Tibial nerve (tissue), 4 donors: ENCODE measurements around the gene FEM1B.

Source experiments
- EP300 ChIP-seq, 2 donors: sonication (generic); formaldehyde crosslinking; IDR thresholded peaks; one replicate each; pipeline ENCODE4 v1.6.1; 2017; ENCODE audit warnings: antibody characterized with exemption in 2 of 2, mild to moderate bottlenecking in 1 of 2
- POLR2A ChIP-seq, 2 donors: fragments of 450-650 bp; IDR thresholded peaks; one replicate each; pipeline ENCODE4 v1.6.1; 2017; ENCODE audit warnings: antibody characterized with exemption in 2 of 2, mild to moderate bottlenecking in 2 of 2, moderate library complexity in 2 of 2
- TF ChIP-seq, protein P1 (sequence below), 5 experiments: fragments of 200-600 bp in 3 of 5; fragments of 450-650 bp in 2 of 5; sonication (generic) in 3 of 5; IDR thresholded peaks; one replicate each; pipeline ENCODE4 v1.5.1; 2016 to 2019; ENCODE audit warnings: antibody characterized with exemption in 5 of 5, mild to moderate bottlenecking in 3 of 5, moderate library complexity in 2 of 5

DNA sequence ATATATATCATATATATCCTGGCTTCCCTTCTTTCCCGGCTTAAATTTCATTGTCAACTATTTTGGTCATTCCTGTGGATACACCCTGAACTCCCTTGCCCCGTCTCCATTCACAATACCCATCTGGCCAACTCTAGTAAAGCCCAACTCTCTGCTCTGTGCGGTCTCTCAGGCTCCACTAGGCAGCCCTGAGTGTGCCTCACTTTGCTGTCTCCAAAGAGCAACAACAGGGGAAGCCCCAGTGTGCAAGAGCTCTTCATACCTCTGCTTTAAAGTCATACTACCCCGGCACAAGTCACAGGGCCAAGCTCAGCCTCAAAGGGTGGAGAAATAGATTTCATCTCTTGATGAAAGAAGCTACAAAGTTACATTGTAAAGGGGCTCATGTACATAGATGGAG, 18.9 kb upstream of the FEM1B start:
- no peak for TF ChIP-seq POLR2A (IDR thresholded peaks at IDR 0.05)
- TF ChIP-seq, protein P1, sequence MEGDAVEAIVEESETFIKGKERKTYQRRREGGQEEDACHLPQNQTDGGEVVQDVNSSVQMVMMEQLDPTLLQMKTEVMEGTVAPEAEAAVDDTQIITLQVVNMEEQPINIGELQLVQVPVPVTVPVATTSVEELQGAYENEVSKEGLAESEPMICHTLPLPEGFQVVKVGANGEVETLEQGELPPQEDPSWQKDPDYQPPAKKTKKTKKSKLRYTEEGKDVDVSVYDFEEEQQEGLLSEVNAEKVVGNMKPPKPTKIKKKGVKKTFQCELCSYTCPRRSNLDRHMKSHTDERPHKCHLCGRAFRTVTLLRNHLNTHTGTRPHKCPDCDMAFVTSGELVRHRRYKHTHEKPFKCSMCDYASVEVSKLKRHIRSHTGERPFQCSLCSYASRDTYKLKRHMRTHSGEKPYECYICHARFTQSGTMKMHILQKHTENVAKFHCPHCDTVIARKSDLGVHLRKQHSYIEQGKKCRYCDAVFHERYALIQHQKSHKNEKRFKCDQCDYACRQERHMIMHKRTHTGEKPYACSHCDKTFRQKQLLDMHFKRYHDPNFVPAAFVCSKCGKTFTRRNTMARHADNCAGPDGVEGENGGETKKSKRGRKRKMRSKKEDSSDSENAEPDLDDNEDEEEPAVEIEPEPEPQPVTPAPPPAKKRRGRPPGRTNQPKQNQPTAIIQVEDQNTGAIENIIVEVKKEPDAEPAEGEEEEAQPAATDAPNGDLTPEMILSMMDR (IDR thresholded peaks at IDR 0.05), result no peak
- no peak for TF ChIP-seq EP300 (IDR thresholded peaks at IDR 0.05)
